ENCODE measurements around the gene RSBN1L.

Gene RSBN1L

DNA sequence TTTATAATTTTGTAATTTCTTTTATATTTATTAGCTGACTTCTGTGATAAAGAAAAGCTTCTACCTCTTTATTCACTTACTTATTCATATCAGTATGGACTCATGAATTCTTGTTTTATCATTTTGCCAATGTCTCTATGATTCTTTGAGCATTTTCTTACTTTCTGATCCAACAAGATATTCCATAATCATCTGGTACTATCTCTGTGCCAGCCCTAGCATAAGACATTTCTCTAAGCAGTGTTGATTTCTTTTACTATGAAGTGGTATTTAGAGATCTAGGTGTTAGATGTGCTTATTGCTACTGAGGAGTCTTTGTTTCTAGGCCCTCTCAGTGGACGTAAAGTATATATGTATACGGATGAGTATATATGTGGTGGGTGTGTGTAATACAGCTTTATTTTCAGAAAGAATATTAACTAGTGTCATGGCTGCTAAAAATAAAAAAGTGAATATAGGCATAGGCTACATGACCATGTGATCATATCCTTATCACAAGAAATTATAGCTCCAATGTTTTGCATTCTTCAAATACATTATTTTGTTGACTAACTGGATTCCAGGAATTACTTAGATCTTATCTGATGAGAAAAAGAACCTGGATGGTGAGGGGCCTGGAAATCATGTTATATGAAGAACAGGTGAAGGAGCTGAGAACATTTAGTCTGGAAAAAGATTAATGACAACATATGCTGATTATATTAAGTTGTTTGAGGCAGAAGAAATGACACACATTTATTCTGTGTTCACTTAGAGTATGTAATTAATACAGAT, 115.4 kb downstream of the RSBN1L start:
- no peak for DNase-seq

DNA sequence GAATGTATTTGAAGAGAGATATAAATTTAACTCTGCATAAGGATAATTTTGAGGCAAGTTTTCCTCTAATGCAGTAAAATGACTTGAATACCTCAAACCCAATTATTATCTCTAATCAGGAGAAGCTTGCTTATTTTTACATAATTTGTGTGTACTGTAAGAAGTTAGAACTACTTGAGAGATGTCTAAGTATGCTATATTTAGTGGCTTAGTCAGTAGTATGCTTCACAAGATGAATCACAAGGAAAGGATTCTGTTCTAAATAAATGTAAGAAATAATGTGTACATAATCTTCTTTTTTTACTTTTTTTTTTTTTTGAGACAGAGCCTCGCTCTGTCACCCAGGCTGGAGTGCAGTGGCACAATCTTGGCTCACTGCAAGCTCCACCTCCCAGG, 116.0 kb downstream of the RSBN1L start:
- DNase-seq, result peak; percentile 18 to 72 (median 58)

DNA sequence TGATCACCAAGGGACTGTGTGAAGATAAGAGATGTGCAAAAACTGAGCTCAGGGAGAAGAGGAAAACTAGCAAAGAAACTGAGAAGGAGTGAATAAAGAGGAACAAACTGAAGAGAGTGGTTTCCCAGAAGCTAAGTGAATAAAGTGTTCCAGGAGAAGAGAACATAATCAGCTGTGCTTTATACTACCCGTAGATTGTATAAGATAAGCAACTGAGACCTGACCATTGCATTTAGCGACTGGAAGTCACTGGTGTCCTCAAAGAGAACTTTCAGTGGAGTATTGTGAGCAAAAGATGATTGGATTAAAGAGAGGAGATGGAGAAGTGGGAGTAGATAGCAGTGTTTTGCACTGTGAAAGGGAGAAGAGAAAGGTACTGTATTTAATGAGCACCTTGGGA, 116.9 kb downstream of the RSBN1L start:
- DNase-seq, result peak in 1 of 3 donors; percentile 39

- peak in 2 of 3 donors; percentile 25 to 35 for DNase-seq
These were observed 122.8 kb downstream of the RSBN1L start for GRCh38 chr7:77819021-77819420.

DNA sequence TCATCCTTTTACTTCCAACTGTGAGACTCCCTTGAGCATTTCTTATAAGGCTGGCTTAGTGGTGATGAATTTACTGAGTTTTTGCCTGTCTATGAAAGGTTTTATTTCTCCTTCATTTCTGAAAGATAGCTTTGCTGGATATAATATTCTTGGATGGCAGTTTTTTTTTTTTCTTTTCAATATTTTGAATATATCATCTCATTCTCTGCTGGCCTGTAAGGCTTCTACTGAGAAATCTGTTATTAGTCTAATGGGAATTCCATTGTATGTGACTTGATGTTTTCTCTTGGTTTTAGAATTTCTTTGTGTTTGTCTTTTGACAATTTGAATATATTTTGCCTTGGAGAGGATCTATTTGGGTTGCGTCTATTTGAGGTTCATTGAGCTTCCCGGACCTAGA, 124.7 kb downstream of the RSBN1L start:
- no peak for DNase-seq

GRCh38 chr7:77822269-77822668, 126.0 kb downstream of the RSBN1L start:
- DNase-seq, result no peak

GRCh38 chr7:77823787-77824186, 127.5 kb downstream of the RSBN1L start:
- DNase-seq, result no peak

GRCh38 chr7:77824636-77825035, 128.4 kb downstream of the RSBN1L start:
- no peak for DNase-seq

DNA sequence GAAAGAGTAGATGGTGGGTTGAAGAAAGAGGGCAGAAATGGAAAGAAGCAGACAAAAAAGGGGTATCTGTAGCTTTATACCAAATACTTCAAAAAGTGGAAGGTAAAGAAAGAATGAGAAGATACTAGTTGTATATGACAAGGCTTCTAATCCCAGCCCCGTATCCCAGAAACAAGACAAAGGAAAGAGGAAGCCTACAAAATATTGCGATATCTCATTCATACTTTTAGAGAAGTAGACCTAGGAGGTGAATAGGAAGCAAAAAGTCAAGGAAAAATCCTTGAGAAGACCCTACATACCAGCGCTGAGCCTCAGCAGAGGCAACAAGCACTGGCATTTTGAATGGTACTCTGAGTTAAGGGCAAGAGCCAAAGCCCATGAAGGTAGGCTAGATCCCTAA, 128.9 kb downstream of the RSBN1L start:
- DNase-seq, result peak in 2 of 3 donors; percentile 34 to 39

DNA sequence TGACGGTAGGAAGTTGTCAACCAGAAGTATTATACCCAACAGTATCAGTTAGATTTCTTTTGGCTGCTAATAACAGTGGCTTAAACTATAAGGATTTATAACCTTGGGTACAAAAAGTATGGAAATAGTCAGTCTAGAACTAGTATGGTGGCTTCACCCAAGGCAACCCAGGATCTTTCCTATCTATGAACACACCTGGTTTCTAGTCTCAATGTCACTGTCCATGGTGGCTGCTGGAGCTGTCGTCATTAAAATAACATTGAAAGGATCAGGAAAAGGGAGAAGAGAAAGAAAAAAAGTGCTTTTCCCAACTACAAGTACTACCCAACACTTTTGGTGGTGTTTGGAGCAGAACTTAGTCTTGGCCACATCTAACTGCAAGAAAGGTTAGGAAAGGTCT, 130.0 kb downstream of the RSBN1L start:
- DNase-seq, result no peak

GRCh38 chr7:77827999-77828398, 131.7 kb downstream of the RSBN1L start:
- peak in 1 of 3 donors; percentile 9 for DNase-seq

DNA sequence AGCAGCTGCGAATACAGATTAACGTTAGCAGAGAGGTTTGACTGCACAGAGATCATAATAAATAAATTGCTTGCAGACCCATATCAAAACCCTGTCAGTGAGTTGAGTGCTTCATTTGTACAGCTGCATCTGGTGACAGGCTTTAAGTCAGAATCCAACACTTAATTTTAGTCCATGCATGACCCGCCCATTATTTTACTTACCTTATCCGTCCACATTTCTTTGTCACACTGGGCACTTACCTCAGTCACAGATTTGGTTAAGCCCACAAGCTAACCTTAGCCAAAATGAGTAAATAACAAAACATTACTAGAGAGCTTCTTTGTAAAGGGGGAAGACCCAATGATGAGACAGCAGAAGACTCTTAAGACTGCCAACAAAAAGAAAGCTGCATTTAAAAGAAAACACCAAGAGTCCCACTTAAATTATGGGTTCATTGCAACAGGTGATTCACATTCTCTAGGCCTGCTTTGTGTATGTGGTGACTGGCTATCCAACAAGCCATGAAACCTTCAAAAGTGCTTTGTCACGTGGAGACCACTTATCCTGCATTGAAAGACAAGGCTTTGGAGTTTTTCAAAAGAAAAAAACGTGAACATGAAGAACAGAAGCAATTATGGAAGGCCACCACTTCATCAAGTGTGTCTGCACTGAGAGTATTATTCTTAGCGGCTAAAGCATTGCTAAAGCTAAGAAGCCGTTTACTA, 134.5 kb downstream of the RSBN1L start:
- no peak for DNase-seq

DNA sequence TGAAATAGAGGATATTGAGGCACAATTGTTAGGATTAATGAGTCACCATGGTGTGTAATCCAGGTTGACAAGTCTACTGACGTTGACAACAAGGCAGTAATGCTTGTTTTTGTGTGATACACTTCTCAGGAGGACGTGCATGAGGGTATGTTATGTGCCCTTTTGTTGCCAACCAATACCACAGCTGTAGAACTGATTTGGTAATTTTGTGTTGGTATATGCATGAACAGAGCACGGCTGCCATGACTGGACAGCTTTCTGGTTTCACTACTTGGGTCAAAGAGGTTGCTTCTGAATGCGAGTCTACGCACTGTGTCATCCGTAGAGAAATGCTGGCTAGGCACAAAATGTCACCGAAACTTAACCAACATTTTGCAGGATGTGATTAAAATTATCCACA, 135.2 kb downstream of the RSBN1L start:
- DNase-seq, result no peak

DNA sequence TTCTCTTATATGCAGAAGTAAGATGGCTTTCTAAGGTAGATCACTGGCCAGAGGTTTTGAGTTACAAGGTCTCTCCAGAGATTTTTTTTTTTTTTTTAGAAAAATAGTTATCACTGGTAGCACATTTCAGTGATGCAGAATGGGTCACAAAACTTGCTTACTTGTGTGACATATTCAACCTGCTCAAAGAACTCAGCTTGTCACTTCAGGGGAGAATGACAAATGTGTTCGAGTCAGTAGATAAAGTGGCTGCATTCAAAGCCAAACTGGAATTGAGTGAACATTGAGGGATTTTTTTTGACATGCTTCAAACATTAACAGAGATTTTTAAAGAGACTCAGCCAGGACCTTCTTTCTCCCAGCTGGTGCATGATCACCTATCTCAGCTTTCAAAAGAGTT, 135.7 kb downstream of the RSBN1L start:
- no peak for DNase-seq

Data from suppressor macrophage treated with lipopolysaccharide for 1 hour (primary cell).